Measurements from ENCODE around the gene KLRC4.
"Not testable (repeated sequence)": the region's sequence is repeated elsewhere in the genome, so short reads cannot be mapped to it uniquely, and the experiment has no call there.

KLRC4 gene

GRCh38 chr12:10409392-10409791 lies at the start of gene KLRC4:
TSS of gene KLRC4 (minus strand) at chr12:10409757. CDS start at chr12:10409575, 182 bp downstream.
- no peak for DNase-seq

GRCh38 chr12:10457760-10458159 lies 48.2 kb upstream of the KLRC4 start:
- DNase-seq: no peak

GRCh38 chr12:10456856-10457255 lies 47.3 kb upstream of the KLRC4 start:
- DNase-seq: no peak

- DNase-seq: no peak
These were observed 46.2 kb upstream of the KLRC4 start for GRCh38 chr12:10455766-10456165.

- DNase-seq: no peak
These were observed 45.0 kb upstream of the KLRC4 start for GRCh38 chr12:10454531-10454930.

- DNase-seq: no peak
These were observed 43.6 kb upstream of the KLRC4 start, which contains the start of gene KLRC1 for GRCh38 chr12:10453156-10453555. TSS of gene KLRC1 (minus strand) at chr12:10453377. CDS start at chr12:10451156, 2,221 bp downstream.

GRCh38 chr12:10448236-10448635 lies 38.7 kb upstream of the KLRC4 start:
- no peak for DNase-seq

- DNase-seq: not testable (repeated sequence)
These were observed 36.5 kb upstream of the KLRC4 start for GRCh38 chr12:10446052-10446451.

- DNase-seq: not testable (repeated sequence)
These were observed 31.6 kb upstream of the KLRC4 start for GRCh38 chr12:10441144-10441543.

GRCh38 chr12:10439608-10440274 lies 30.2 kb upstream of the KLRC4 start:
- DNase-seq: not testable (repeated sequence)

- not testable (repeated sequence) for DNase-seq
These were observed 28.0 kb upstream of the KLRC4 start for GRCh38 chr12:10437601-10438000.

- DNase-seq: not testable (repeated sequence)
These were observed 26.3 kb upstream of the KLRC4 start, which contains the start of gene KLRC2 for GRCh38 chr12:10435816-10436215. TSS of gene KLRC2 (minus strand) at chr12:10436010. CDS start at chr12:10435986, 24 bp downstream.

- not testable (repeated sequence) for DNase-seq
These were observed 21.1 kb upstream of the KLRC4 start for GRCh38 chr12:10430623-10431022.

- not testable (repeated sequence) for DNase-seq
These were observed 16.4 kb upstream of the KLRC4 start for GRCh38 chr12:10425938-10426337.

- not testable (repeated sequence) for DNase-seq
These were observed 14.8 kb upstream of the KLRC4 start for GRCh38 chr12:10424260-10424899.

GRCh38 chr12:10422159-10422558 lies 12.6 kb upstream of the KLRC4 start:
- DNase-seq: not testable (repeated sequence)

- not testable (repeated sequence) for DNase-seq
These were observed 10.8 kb upstream of the KLRC4 start, which contains the start of gene KLRC3 for GRCh38 chr12:10420334-10420733. TSS of gene KLRC3 (minus strand) at chr12:10420595. CDS start at chr12:10420550, 45 bp downstream.

- no peak for DNase-seq
These were observed 715 bp downstream of the KLRC4 start for GRCh38 chr12:10408842-10409241.

GRCh38 chr12:10406725-10407124 lies 2.8 kb downstream of the KLRC4 start:
- no peak for DNase-seq

GRCh38 chr12:10405294-10405693 lies 4.3 kb downstream of the KLRC4 start:
- no peak for DNase-seq

GRCh38 chr12:10404798-10405197 lies 4.8 kb downstream of the KLRC4 start:
- DNase-seq: no peak

- no peak for DNase-seq
These were observed 8.7 kb downstream of the KLRC4 start for GRCh38 chr12:10400829-10401228.

- no peak for DNase-seq
These were observed 11.4 kb downstream of the KLRC4 start for GRCh38 chr12:10398168-10398567.

- DNase-seq: no peak
These were observed 12.3 kb downstream of the KLRC4 start for GRCh38 chr12:10397296-10397695.
